GM15510 (cell line): Measurements from ENCODE around the gene SYTL1.
A peak's percentile ranks its signal among the peaks of the same experiment; 100 is the strongest.

Experiments
- POLR2A ChIP-seq: IDR thresholded peaks from 3 replicates; pipeline ENCODE4 v1.6.1; 2011; ENCODE audit warnings: borderline replicate concordance; ENCODE audit not compliant: insufficient read length; ENCODE audit errors: extremely low read depth

The SYTL1 gene

DNA sequence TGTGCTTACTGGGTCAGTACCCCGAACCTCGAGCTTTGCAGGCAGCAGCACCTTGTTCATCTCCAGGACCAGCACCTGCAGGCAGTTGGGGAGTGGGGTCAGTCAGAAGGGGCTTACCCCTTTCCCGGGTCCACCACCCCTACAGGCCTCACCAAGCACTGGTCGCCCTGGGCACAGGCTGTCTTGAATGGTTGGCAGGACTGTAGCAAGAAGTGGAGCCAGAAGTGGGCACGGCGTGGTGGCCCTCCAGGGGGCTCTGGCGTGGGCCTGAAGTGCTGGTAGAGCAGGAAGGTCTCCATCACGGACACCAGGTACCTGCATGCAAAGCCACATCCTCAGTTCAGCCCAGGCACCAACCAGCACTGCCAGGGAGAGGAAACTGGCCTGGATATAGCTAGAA is 19.7 kb downstream of the SYTL1 start:
- TF ChIP-seq POLR2A, result no peak

DNA sequence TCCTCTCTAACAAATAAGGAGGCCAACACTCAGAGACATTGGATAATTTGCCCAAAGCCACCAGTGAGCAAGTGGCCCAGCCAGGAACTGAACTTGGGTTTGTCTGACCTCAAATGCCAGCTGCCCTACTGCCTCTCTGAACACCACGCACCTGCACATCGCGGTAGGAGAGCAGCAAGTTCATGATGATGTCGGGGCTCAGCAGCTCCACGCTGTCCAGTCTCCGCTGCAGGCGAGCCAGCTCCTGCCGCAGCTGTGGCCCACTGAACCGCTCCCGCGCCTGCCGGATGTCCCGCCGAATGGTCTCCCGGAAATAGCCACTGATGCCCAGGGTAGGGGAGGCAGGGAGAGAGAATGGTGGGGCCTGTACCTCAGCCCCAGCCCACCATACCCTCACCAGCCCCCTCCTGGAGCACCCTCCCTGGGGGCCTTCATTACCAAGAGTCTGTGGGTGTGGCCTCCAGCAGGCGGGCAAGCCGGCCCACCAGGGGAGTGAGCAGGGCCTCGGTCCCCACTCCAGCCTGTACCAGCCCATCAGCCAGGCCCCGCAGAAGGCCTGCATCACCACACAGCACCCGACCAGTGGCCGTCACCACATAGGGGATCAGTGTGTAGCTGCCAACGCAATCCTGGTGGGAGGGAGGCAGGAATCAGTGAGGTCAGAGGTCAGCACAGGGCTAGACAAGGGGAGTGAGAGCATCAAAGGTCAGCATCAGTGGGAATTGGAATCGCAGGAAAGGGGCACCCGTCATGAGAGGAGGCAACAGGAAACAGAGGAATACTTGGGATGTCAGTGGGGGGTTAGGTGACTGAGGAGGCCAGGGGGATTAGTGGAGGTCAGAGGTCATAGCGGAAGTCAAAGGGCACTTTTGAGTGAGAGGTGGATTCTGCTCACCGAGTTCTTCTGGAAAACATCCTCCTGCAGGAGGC is 22.2 kb downstream of the SYTL1 start:
- TF ChIP-seq POLR2A, result no peak

DNA sequence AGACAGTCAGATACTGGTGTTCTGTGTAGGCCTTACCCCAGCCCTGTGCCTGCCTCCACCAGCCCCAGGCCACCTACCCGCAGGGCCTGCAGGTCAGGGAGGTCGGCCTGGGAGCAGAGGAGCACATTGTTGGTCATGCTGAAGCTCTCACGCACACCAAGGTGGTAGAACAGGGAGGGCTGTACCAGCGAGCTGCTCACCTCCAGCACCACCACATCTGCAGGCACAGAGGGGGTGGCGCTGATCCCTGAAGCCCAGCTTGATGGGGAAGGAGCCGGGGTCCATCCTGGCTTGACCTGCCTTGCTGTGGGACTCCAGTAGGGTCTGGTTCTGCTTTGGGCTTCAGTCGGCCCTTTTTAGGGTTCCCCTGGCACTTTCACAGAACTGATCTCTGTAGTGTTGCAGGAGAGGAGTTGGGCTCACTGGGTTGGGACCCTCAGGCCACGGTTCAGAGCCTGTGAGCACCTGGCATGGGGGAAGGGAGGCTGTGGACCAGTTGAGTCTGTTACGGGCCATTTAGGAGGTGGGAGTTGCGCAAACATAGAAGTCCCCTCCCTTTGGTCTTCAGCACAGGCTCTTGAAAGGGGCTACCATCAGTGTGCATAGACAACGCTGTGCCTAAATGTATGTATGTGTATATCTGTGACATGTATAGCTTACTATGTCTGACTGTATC is 23.0 kb downstream of the SYTL1 start:
- TF ChIP-seq POLR2A, result no peak

DNA sequence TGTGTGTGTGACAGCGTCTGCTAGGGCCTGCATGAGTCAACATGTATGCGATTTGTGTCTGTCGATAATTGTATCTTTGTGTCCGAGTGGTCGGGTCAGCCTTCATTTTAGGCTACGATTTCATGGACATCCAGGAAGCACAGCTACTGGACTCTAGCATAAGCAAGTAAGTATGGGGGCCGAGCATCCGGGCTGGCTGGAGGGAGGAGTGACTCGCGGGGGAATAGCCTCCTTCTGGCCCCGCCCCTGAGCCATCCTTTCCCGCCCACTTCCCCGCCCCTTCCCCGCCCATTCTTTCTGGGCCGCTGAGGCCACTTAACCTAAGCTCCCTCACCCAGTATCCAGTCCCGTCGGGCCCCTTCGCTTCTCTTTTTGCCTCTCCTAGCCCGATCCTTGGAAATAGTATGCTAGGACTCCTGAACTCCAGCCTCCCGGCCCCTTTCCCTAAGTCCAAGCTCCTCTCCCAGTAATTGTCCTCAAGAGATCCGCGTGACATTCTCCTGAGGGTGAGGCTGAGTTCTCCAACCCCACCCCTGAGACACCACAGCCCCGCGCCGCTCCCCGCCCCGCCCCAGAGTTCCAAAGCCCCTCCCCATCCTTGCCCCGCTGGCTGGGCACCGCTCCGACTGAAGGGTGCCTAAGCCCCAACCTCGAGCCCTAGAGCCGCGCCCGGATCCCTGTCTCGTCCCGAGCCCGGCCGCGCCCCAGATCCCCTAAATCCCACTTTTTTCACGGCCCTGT is 23.7 kb downstream of the SYTL1 start:
- peak; percentile 44 for TF ChIP-seq POLR2A

DNA sequence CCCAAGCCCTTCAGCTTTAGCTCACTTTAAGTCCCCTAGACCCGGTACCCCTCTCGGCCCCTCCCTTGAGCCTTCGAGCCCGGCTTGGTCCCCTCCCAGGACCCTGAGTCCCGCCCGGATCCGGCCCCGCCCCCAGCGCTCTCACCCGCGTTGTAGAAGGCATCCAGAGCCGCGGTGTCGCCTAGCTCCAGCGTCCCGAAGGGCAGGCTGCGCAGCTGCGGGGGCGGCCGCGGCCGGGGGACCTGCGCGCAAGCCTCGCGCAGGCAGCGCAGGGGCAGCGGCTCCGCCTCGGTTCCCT is 24.2 kb downstream of the SYTL1 start:
- TF ChIP-seq POLR2A, result no peak

DNA sequence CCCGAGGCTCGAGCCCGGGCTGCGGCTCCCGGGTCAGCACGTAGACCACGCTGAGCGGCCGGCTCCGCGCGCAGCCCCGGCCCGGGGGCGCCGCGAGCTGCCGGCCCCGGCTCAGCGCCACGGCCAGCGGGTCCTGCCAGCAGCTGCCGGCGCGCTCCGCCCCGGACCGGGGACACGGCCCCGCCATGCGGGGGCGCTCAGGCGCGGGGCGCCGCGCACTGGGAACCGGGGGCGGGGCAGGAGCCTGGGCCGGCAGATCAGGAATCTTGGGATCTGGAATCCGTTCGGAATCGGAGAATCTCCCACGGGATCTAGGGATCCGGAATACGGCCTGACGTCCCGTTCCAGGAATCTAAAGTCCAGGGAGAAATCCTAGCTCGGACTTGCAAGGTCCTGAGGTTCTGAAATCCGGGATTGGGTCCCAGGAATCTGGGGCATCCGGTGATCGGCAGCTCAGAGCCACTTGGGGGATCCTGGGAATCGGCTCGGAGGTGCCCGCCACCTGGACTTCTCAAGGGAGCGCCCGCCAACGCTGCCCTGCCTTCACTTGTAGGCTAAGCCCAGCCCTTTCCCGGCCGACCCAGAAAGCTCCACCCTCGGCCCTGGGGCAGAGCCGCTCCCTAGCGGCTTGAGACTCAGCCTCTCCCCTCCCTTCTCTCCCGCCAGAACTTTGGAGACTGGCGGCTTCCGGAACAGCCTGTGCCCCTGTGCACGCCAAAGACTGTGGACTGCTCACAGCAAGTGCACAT is 24.8 kb downstream of the SYTL1 start, which contains the start of gene MAP3K6:
Gene MAP3K6 (minus strand): TSS at position 551 of the 749 bp plus-strand sequence. CDS start 364 bp downstream, at position 187.
- no peak for TF ChIP-seq POLR2A

DNA sequence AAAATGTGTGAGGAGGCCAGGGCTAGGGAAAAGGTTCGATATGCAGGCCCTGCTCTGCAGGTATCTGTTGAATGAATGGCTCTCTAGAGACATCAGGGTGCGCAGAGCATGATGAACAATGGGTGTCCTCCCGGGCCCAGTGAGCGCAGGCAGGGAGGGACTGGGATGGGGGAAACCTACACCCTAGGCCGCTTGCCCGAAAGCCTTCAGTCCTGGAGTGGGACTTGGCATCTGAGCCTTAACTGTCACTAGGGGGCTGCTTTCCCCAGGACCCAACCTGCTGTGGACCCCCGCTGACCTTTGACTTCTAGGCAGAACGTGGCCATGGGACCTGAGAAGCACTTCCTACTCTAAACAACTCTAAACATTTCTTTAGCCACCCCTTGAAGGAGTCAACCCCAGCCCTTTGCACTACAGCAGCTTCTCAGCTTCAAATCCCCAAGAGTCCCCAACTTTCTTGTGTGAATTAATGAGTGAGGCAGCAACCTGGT is 25.4 kb downstream of the SYTL1 start:
- no peak for TF ChIP-seq POLR2A

DNA sequence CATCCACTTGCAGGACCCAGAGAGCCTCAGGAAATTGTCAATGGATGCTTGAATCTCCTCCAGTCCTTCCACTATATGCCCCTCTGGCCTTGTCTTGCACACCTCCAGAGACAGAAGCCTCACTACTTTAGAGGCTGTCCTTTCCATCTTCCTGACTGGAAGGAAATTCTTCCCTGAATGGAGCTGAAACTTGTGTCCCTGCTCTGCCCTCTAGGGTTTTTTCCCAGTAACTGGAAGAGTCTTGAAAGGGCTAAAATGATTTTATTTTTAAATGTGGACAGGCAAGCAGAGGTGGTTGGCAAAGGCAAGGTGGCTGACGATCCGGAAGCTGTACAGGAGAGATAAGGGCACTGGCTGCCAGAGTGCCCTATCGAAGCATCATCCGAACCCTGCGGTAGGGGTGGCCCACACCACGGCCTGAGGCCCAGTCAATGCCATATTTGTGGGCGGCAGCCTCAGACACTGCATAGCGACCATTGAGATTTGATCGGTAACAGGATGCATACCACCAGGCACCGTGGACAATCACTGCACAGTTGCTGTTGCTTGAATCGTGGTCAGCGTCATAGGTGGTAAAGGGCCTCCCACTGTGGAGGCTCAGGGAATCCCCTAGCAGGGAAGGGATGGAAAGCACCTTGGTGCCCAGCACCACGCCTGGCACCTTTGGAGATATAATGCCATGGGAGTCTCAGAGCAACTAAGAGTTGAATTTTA is 27.2 kb downstream of the SYTL1 start:
- no peak for TF ChIP-seq POLR2A

DNA sequence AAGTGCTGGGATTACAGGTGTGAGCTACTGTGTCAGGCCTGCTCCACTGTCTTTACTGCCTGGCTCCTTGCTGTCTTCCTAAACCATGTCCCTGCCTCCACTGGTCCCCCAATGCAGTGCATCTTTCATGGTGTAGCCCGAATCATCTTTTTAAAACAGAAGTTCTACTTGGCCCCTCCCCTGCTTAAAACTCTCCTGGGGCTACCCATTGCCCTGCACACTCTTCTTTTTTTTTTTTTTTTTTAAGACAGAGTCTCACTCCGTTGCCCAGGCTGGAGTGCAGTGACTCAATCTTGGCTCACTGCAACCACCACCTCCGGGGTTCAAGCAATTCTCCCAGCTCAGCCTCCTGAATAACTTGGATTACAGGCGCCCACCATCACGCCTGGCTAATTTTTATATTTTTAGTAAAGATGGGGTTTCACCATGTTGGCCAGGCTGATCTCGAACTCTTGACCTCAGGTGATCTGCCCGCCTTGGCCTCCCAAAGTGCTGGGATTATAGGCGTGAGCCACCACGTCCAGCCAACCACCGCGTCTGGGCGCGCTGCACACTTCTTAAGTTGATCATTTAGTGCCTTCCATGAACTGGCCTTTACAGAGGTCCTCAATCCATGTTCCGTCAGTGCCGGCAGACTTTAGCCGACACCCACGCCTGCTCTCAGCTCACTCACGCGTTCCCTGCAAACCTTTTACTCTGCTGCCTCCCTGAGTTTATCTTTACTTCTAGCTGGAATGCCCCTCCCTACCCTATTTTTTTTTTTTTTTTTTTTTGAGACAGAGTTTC is 30.4 kb downstream of the SYTL1 start:
- TF ChIP-seq POLR2A, result no peak

DNA sequence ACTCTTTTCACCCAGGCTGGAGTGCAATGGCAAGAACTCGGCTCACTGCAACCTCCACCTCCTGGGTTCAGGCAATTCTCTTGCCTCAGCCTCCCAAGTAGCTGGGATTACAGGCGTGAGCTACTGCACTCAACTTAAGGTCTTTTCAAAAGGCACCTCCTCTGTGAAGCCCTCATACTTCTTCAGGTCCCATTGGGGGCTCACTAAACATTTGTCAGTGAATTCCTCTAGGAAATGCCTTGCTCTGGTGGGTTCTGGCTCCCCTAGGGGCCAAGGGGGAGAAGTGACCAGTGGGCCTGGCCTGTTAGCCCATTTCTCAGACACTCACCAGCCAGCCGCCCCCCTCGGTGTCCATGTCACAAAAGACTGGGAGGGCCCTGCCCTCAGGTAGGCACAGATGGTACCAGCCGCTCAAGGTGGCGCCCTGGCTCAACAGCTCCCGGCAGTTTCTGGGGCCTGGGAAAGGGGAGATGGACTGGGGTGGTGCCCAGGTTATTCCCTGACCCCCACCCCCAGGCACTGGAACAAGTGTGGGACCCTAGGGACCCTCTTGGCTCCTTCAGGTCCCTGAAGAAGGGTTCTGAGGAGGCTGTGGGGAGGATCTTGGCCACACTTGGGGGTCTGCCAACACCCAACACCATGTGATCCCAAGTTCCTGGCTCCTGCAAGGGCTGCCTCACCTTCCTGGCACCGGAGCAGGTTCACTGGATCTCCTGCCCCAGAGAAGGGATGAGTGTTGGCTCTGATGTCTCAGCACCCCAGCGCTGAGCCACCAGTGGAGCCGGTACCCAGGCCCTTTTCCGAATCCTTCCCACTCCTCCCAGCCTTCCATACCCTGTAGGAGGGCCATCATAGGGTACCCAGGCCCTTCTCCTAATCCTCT is 31.2 kb downstream of the SYTL1 start:
- TF ChIP-seq POLR2A, result no peak

DNA sequence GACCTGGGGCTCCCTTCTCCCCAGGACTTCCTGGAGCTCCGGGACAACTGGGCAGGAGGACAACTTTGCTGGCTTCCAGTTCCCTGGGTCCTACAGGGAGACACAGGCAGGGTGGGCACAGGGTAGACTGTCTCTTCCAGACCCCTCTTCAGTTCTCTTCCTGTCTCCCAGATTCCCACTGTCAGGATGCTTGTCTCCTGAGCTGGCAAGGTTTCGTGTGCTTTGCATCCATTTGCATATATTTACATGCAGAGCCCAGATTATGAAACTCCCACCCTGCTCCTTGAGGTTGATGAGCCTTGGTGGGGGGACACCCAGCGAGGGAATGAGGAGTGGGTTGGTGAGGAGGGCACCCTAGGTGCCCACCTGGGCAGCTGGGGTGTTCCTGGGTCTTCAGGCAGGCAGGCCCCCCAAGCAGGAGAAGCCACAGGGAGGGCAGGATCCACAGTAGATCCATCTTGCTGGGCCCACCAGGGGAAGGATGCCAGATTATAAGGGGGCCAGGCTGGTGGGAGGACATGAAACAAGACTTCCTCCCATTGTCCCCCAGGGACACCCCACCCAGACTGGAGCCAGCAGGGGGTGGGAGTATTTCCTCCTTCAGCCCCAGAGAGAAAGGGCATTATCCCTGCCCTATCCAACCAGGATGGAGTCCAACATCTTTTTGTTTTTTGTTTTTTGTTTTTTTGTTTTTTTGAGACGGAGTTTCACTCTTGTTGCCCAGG is 32.7 kb downstream of the SYTL1 start, which contains the start of gene FCN3:
Gene FCN3 (minus strand): TSS at position 463 of the 725 bp plus-strand sequence. CDS start 6 bp downstream, at position 457.
- TF ChIP-seq POLR2A, result no peak
